HG03025 (cell line): ENCODE data around the gene NRG3.

ENCODE experiments used
- ATAC-seq: cut with Tn5 transposase; IDR thresholded peaks from one replicate; pipeline ENCODE4 v1.9.1; 2021; ENCODE audit warnings: mild to moderate bottlenecking, moderate library complexity; ENCODE audit not compliant: unreplicated experiment, low FRiP score

Gene NRG3

GRCh38 chr10:82742478-82742877 lies 867.5 kb downstream of the NRG3 start:
- ATAC-seq = no peak

GRCh38 chr10:82742898-82743297 lies 867.9 kb downstream of the NRG3 start:
- no peak for ATAC-seq

- ATAC-seq = no peak
Observed at GRCh38 chr10:82750538-82750937, 875.5 kb downstream of the NRG3 start.

GRCh38 chr10:82757397-82757796 lies 882.4 kb downstream of the NRG3 start:
- ATAC-seq = no peak

GRCh38 chr10:82757901-82758300 lies 882.9 kb downstream of the NRG3 start:
- no peak for ATAC-seq

GRCh38 chr10:82759050-82759449 lies 884.1 kb downstream of the NRG3 start:
- ATAC-seq = no peak

GRCh38 chr10:82762641-82763040 lies 887.6 kb downstream of the NRG3 start:
- no peak for ATAC-seq

- no peak for ATAC-seq
Observed at GRCh38 chr10:82768040-82768439, 893.0 kb downstream of the NRG3 start.

GRCh38 chr10:82778908-82779307 lies 903.9 kb downstream of the NRG3 start:
- ATAC-seq = no peak

GRCh38 chr10:82796510-82796909 lies 921.5 kb downstream of the NRG3 start:
- ATAC-seq = no peak

GRCh38 chr10:82801289-82801688 lies 926.3 kb downstream of the NRG3 start:
- ATAC-seq = no peak

- peak; percentile 84 for ATAC-seq
Observed at GRCh38 chr10:82811621-82812020, 936.6 kb downstream of the NRG3 start.

GRCh38 chr10:82813856-82814255 lies 938.9 kb downstream of the NRG3 start:
- no peak for ATAC-seq

- ATAC-seq = no peak
Observed at GRCh38 chr10:82814635-82815034, 939.6 kb downstream of the NRG3 start.

- no peak for ATAC-seq
Observed at GRCh38 chr10:82815680-82816079, 940.7 kb downstream of the NRG3 start.

GRCh38 chr10:82817676-82818422 lies 942.9 kb downstream of the NRG3 start:
- ATAC-seq = no peak

GRCh38 chr10:82821043-82821442 lies 946.0 kb downstream of the NRG3 start:
- no peak for ATAC-seq

- no peak for ATAC-seq
Observed at GRCh38 chr10:82826132-82826531, 951.1 kb downstream of the NRG3 start.

GRCh38 chr10:82827901-82828300 lies 952.9 kb downstream of the NRG3 start:
- no peak for ATAC-seq

GRCh38 chr10:82847242-82847641 lies 972.2 kb downstream of the NRG3 start:
- no peak for ATAC-seq

GRCh38 chr10:82850191-82850590 lies 975.2 kb downstream of the NRG3 start:
- ATAC-seq = no peak

- ATAC-seq = no peak
Observed at GRCh38 chr10:82856957-82857613, 982.1 kb downstream of the NRG3 start.
